Naive thymus-derived CD4-positive, alpha-beta T cell (primary cell): Measurements from ENCODE around the gene BRMS1. TPM values are rescaled to one million over a fixed set of nuclear protein-coding genes. Genes with fewer than 3 reads are reported as not detected.
"Not testable (repeated sequence)": the region's sequence is repeated elsewhere in the genome, so short reads cannot be mapped to it uniquely, and the experiment has no call there.

Experiments
- ATAC-seq: fragments of 150-1000 bp; cut with Tn5 transposase; 2 replicates; pipeline ENCODE4 v1.10.0; 2021; ENCODE audit warnings: mild to moderate bottlenecking, moderate library complexity
- CTCF ChIA-PET: fragments of 350-600 bp; sonication (Branson Sonifier 250); formaldehyde crosslinking; loops from one replicate; lab custom pipeline; 2021; ENCODE audit warnings: antibody characterized with exemption; lab: Charles Lee
- POLR2A ChIA-PET: fragments of 350-600 bp; sonication (Branson Sonifier 250); formaldehyde crosslinking; loops from one replicate; lab custom pipeline; 2021; ENCODE audit warnings: antibody characterized with exemption, inconsistent platforms; lab: Charles Lee
- DNase-seq, 9 donors: peaks; one replicate each; pipeline versions ENCODE4 v3.0.0 to v3.0.0-alpha.2; 2020 to 2022; ENCODE audit warnings: mixed read lengths in 1 of 9
- H3K27ac ChIP-seq: one replicate; pipeline ENCODE4 v1.7.0; 2013; ENCODE audit warnings: mild to moderate bottlenecking, low read depth, low read length, moderate library complexity
- H3K27me3 ChIP-seq, 2 donors: one replicate each; pipeline ENCODE4 v1.7.0; 2013; ENCODE audit warnings: low read length in 2 of 2, mild to moderate bottlenecking in 2 of 2, moderate library complexity in 2 of 2; ENCODE audit not compliant: control insufficient read depth in 2 of 2, insufficient read depth in 2 of 2
- H3K36me3 ChIP-seq, 3 experiments: 1 replicate in 2 of 3; 2 replicates in 1 of 3; pipeline ENCODE4 v1.7.0; 2013; ENCODE audit warnings: low read length in 3 of 3, mild to moderate bottlenecking in 3 of 3, moderate library complexity in 1 of 3; ENCODE audit not compliant: insufficient read depth in 3 of 3, control insufficient read depth in 2 of 3
- H3K4me1 ChIP-seq, 2 donors: one replicate each; pipeline ENCODE4 v1.7.0; 2013; ENCODE audit warnings: low read length in 2 of 2, mild to moderate bottlenecking in 2 of 2, moderate library complexity in 1 of 2; ENCODE audit not compliant: control insufficient read depth in 2 of 2, insufficient read depth in 2 of 2
- H3K4me3 ChIP-seq: 2 replicates; pipeline ENCODE4 v1.7.0; 2013; ENCODE audit warnings: mild to moderate bottlenecking, low read length
- H3K9me3 ChIP-seq, 3 experiments: 1 replicate in 2 of 3; 2 replicates in 1 of 3; pipeline ENCODE4 v1.7.0; 2013; ENCODE audit warnings: low read length in 3 of 3; ENCODE audit not compliant: control insufficient read depth in 2 of 3
- H3K27ac Mint-ChIP-seq, 9 donors: one replicate each; pipeline ENCODE4 v1.8.0; 2020 to 2022; ENCODE audit warnings: mixed read lengths in 9 of 9, mild to moderate bottlenecking in 8 of 9, moderate library complexity in 5 of 9, inconsistent platforms in 2 of 9
- H3K27me3 Mint-ChIP-seq, 5 donors: one replicate each; pipeline ENCODE4 v1.8.0; 2021 to 2022; ENCODE audit warnings: mixed read lengths in 5 of 5, mild to moderate bottlenecking in 1 of 5
- H3K36me3 Mint-ChIP-seq, 5 donors: one replicate each; pipeline ENCODE4 v1.8.0; 2020 to 2022; ENCODE audit warnings: mixed read lengths in 5 of 5, mild to moderate bottlenecking in 3 of 5, inconsistent platforms in 1 of 5
- H3K4me1 Mint-ChIP-seq, 7 donors: one replicate each; pipeline ENCODE4 v1.8.0; 2020 to 2022; ENCODE audit warnings: mixed read lengths in 7 of 7, mild to moderate bottlenecking in 3 of 7, inconsistent platforms in 1 of 7
- H3K4me3 Mint-ChIP-seq, 10 donors: one replicate each; pipeline ENCODE4 v1.8.0; 2020 to 2022; ENCODE audit warnings: mild to moderate bottlenecking in 10 of 10, mixed read lengths in 10 of 10, moderate library complexity in 6 of 10, inconsistent platforms in 2 of 10
- H3K9me3 Mint-ChIP-seq, 11 donors: one replicate each; pipeline ENCODE4 v1.8.0; 2020 to 2022; ENCODE audit warnings: mixed read lengths in 11 of 11, mild to moderate bottlenecking in 4 of 11, inconsistent platforms in 1 of 11, moderate library complexity in 1 of 11
- intact Hi-C, 2 donors: fragments of 100-400 bp; cut with micrococcal nuclease; formaldehyde crosslinking; loops; one replicate each; pipeline ENCODE4 v1.15.1; 2023
- polyA plus RNA-seq, 2 donors: library from polyadenylated mRNA; unstranded; fragments of 300-500 nt; fragmentation: Illumina TruSeq; gene quantifications; one replicate each; pipeline ENCODE4 v1.2.3, GENCODE V29; 2021
- total RNA-seq, 6 experiments: library from RNA in 5 of 6; stranded (reverse) in 5 of 6; gene quantifications; 1 replicate in 5 of 6; 2 replicates in 1 of 6; pipeline ENCODE4 v1.2.3 and lab custom pipeline; 2021 to 2026

The BRMS1 gene
- total and polyA plus RNA-seq, 7 experiments from 2014 or later, result 35.9 to 73.5 (median 49.4) TPM

GRCh38 chr11:66311470-66311964 is 33.4 kb downstream of the BRMS1 start:
- H3K36me3 ChIP-seq, result no peaks in the 10 kb centered on the region
- H3K9me3 Mint-ChIP-seq, result peaks cover 0 to 1% (median 0%) of the 10 kb centered on the region in 11 donors
- H3K4me1 Mint-ChIP-seq, result peaks cover 17 to 34% (median 25%) of the 10 kb centered on the region in 7 donors
- peaks cover 0 to 2% (median 0%) of the 10 kb centered on the region in 5 donors for H3K27me3 Mint-ChIP-seq
- H3K4me3 ChIP-seq, result peak overlapping the region; percentile 92
- intact Hi-C loops, result no loop called here
- H3K4me3 Mint-ChIP-seq, result peak overlapping the region; percentile 63 to 97 (median 94)
- H3K27ac ChIP-seq, result peak overlapping the region; percentile 79
- no peaks in the 10 kb centered on the region for H3K27me3 ChIP-seq
- CTCF ChIA-PET, result interaction anchor here (0.6 to 4.6 kb wide), 25 partner anchors 8 to 833 kb away, joined by 3 to 58 read pairs (median 6); partner anchors contain the start of genes BRMS1, MRPL11, PELI3 and RIN1
- DNase-seq (no peak), ATAC-seq (peak; percentile 44)
- POLR2A ChIA-PET, result interaction anchor here (0.6 to 4.0 kb wide), 15 partner anchors 10 to 450 kb away, joined by 3 to 89 read pairs (median 11); partner anchors contain the start of genes B4GAT1, BRMS1, MRPL11 and RAB1B
- peaks cover 11 to 34% of the 10 kb centered on the region in 2 donors for H3K4me1 ChIP-seq
- H3K9me3 ChIP-seq, result no peaks in the 10 kb centered on the region
- H3K36me3 Mint-ChIP-seq, result no peaks in the 10 kb centered on the region
- H3K27ac Mint-ChIP-seq, result peak overlapping the region; percentile 93 to 100 (median 98)

- H3K27me3 ChIP-seq, H3K9me3 ChIP-seq, ATAC-seq, DNase-seq, H3K9me3 Mint-ChIP-seq, H3K36me3 ChIP-seq, H3K27me3 Mint-ChIP-seq, intact Hi-C loops, H3K27ac ChIP-seq, H3K4me3 ChIP-seq, H3K36me3 Mint-ChIP-seq: not testable (repeated sequence)
- H3K27ac Mint-ChIP-seq, result peak overlapping the region in 4 of 9 donors; percentile 38 to 100 (median 98)
- peaks cover 16 to 30% (median 25%) of the 10 kb centered on the region in 7 donors for H3K4me1 Mint-ChIP-seq
- H3K4me3 Mint-ChIP-seq, result peak overlapping the region in 1 of 10 donors; percentile 91
- POLR2A ChIA-PET, result interaction anchor here (0.6 to 4.0 kb wide), 13 partner anchors 11 to 128 kb away, joined by 3 to 89 read pairs (median 15); partner anchors contain the start of genes B4GAT1, BRMS1, MRPL11 and RAB1B
- H3K4me1 ChIP-seq, result peaks cover 11 to 34% of the 10 kb centered on the region in 2 donors
- CTCF ChIA-PET, result interaction anchor here (0.6 to 4.6 kb wide), 24 partner anchors 8 to 833 kb away, joined by 3 to 58 read pairs (median 6); partner anchors contain the start of genes BRMS1, MRPL11, PELI3 and RIN1
Observed at GRCh38 chr11:66310803-66311440, 34.0 kb downstream of the BRMS1 start.

- Histone ChIP-seq H3K27me3 (no peaks in the 10 kb centered on the region), H3K4me1 (peaks cover 11 to 29% of the 10 kb centered on the region in 2 donors), H3K9me3 (no peaks in the 10 kb centered on the region), H3K36me3 (no peaks in the 10 kb centered on the region), H3K4me3 (no peak overlapping the region), H3K27ac (no peak overlapping the region)
- Mint-ChIP-seq H3K4me3 (no peak overlapping the region), H3K4me1 (peaks cover 10 to 24% (median 19%) of the 10 kb centered on the region in 7 donors), H3K27ac (peak overlapping the region in 1 of 9 donors; percentile 2), H3K27me3 (peaks cover 0 to 2% (median 0%) of the 10 kb centered on the region in 5 donors), H3K9me3 (no peaks in the 10 kb centered on the region), H3K36me3 (no peaks in the 10 kb centered on the region)
- CTCF ChIA-PET, result interaction anchor here (0.6 to 4.6 kb wide), 4 partner anchors 19 to 80 kb away, joined by 3 to 58 read pairs (median 32); partner anchors contain the start of gene YIF1A
- no peak for DNase-seq
- POLR2A ChIA-PET, result interaction anchor here (4.0 kb wide), 1 partner anchor 36 kb away, joined by 68 read pairs; the partner anchor contains the start of genes B4GAT1 and BRMS1
- intact Hi-C loops, result no loop called here
- ATAC-seq, result no peak
Observed at GRCh38 chr11:66310324-66310723, 34.6 kb downstream of the BRMS1 start.

- ChIA-PET CTCF (interaction anchor here (4.6 kb wide), 1 partner anchor 76 kb away, joined by 53 read pairs; no protein-coding TSS in a partner anchor), POLR2A (interaction anchor here (0.6 to 0.9 kb wide), 4 partner anchors 11 to 975 kb away, joined by 3 to 4 read pairs (median 3); no protein-coding TSS in a partner anchor)
- Histone ChIP-seq H3K36me3 (no peaks in the 10 kb centered on the region), H3K27ac (no peak overlapping the region), H3K27me3 (no peaks in the 10 kb centered on the region), H3K4me1 (peaks cover 11 to 21% of the 10 kb centered on the region in 2 donors), H3K9me3 (no peaks in the 10 kb centered on the region), H3K4me3 (no peak overlapping the region)
- Mint-ChIP-seq H3K27ac (peak overlapping the region in 1 of 9 donors; percentile 67), H3K4me3 (no peak overlapping the region), H3K36me3 (no peaks in the 10 kb centered on the region), H3K9me3 (no peaks in the 10 kb centered on the region), H3K27me3 (peaks cover 0 to 2% (median 0%) of the 10 kb centered on the region in 5 donors), H3K4me1 (peaks cover 7 to 19% (median 13%) of the 10 kb centered on the region in 7 donors)
- DNase-seq, result no peak
- intact Hi-C loops, result no loop called here
- ATAC-seq, result no peak
Observed at GRCh38 chr11:66309475-66309874, 35.4 kb downstream of the BRMS1 start.

- Mint-ChIP-seq H3K27me3 (peaks cover 0 to 2% (median 0%) of the 10 kb centered on the region in 5 donors), H3K36me3 (no peaks in the 10 kb centered on the region), H3K4me3 (no peak overlapping the region), H3K9me3 (no peaks in the 10 kb centered on the region), H3K4me1 (no peaks in the 10 kb centered on the region), H3K27ac (no peak overlapping the region)
- ChIA-PET CTCF (interaction anchor here (0.9 to 2.2 kb wide), 2 partner anchors 9 to 86 kb away, joined by 4 read pairs; no protein-coding TSS in a partner anchor), POLR2A (interaction anchor here (1.0 kb wide), 1 partner anchor 14 kb away, joined by 3 read pairs; the partner anchor contains the start of gene YIF1A)
- intact Hi-C loops, result no loop called here
- ATAC-seq (no peak), DNase-seq (no peak)
- H3K4me1 ChIP-seq, result no peaks in the 10 kb centered on the region
- H3K9me3 ChIP-seq, result no peaks in the 10 kb centered on the region
- no peaks in the 10 kb centered on the region for H3K36me3 ChIP-seq
- no peak overlapping the region for H3K27ac ChIP-seq
- no peaks in the 10 kb centered on the region for H3K27me3 ChIP-seq
- no peak overlapping the region for H3K4me3 ChIP-seq
Observed at GRCh38 chr11:66302656-66303055, 42.2 kb downstream of the BRMS1 start.

- Mint-ChIP-seq H3K27me3 (peaks cover 0 to 4% (median 0%) of the 10 kb centered on the region in 5 donors), H3K4me1 (no peaks in the 10 kb centered on the region), H3K27ac (no peak overlapping the region), H3K9me3 (no peaks in the 10 kb centered on the region), H3K36me3 (no peaks in the 10 kb centered on the region), H3K4me3 (no peak overlapping the region)
- Histone ChIP-seq H3K27ac (no peak overlapping the region), H3K36me3 (no peaks in the 10 kb centered on the region), H3K4me3 (no peak overlapping the region), H3K4me1 (no peaks in the 10 kb centered on the region), H3K9me3 (no peaks in the 10 kb centered on the region), H3K27me3 (no peaks in the 10 kb centered on the region)
- intact Hi-C loops, result no loop called here
- CTCF ChIA-PET, result interaction anchor here (0.6 kb wide), 1 partner anchor 98 kb away, joined by 3 read pairs; no protein-coding TSS in a partner anchor
- ATAC-seq (no peak), DNase-seq (no peak)
- POLR2A ChIA-PET, result interaction anchor here (1.4 to 1.8 kb wide), 2 partner anchors 10 to 11 kb away, joined by 3 to 7 read pairs; partner anchors contain the start of gene YIF1A
Observed at GRCh38 chr11:66299186-66299585, 45.7 kb downstream of the BRMS1 start.
